ENCODE data around the gene KLHL22.

- TF ChIP-seq CTCF (IDR thresholded peaks at IDR 0.05) (no peak), ZFX (IDR thresholded peaks at IDR 0.05; ENCODE audit: borderline replicate concordance) (no peak)
Measured at GRCh38 chr22:20490183-20490940, 5.2 kb downstream of the KLHL22 start.
